Activated B cell treated with CpG ODN at 0.5 μM for 24 hours (primary cell): ENCODE data around the gene ABL1. TPM values are rescaled to one million over a fixed set of nuclear protein-coding genes. Genes with fewer than 3 reads are reported as not detected.

ENCODE experiments used
- ATAC-seq: fragments of 200-7000 bp; cut with Tn5 transposase; one replicate; pipeline ENCODE4 v1.10.0; 2021; ENCODE audit warnings: low read depth, mild to moderate bottlenecking, moderate library complexity
- CTCF ChIA-PET: fragments of 350-600 bp; sonication (Branson Sonifier 250); formaldehyde crosslinking; loops from one replicate; lab custom pipeline; 2021; ENCODE audit warnings: antibody characterized with exemption; lab: Charles Lee
- POLR2A ChIA-PET: fragments of 350-600 bp; sonication (Branson Sonifier 250); formaldehyde crosslinking; loops from one replicate; lab custom pipeline; 2021; ENCODE audit warnings: antibody characterized with exemption; lab: Charles Lee
- DNase-seq: peaks from one replicate; pipeline ENCODE4 v3.0.0; 2022
- H3K27ac Mint-ChIP-seq: one replicate; pipeline ENCODE4 v1.8.0; 2020; ENCODE audit warnings: mixed read lengths
- H3K27me3 Mint-ChIP-seq: one replicate; pipeline ENCODE4 v1.8.0; 2021; ENCODE audit warnings: mixed read lengths
- H3K36me3 Mint-ChIP-seq: one replicate; pipeline ENCODE4 v1.8.0; 2021; ENCODE audit warnings: low read depth, mixed read lengths
- H3K4me1 Mint-ChIP-seq: one replicate; pipeline ENCODE4 v1.8.0; 2021; ENCODE audit warnings: mixed read lengths
- H3K4me3 Mint-ChIP-seq: one replicate; pipeline ENCODE4 v1.8.0; 2020; ENCODE audit warnings: mild to moderate bottlenecking, mixed read lengths
- H3K9me3 Mint-ChIP-seq: one replicate; pipeline ENCODE4 v1.8.0; 2020; ENCODE audit warnings: mixed read lengths
- CTCF ChIP-seq: fragments of 200-600 bp; IDR thresholded peaks from one replicate; pipeline ENCODE4 v1.8.0; 2022; ENCODE audit warnings: antibody characterized with exemption, mild to moderate bottlenecking
- intact Hi-C: fragments of 100-400 bp; cut with micrococcal nuclease; formaldehyde crosslinking; loops from one replicate; pipeline ENCODE4 v1.15.1; 2024
- total RNA-seq: library from RNA; stranded (reverse); gene quantifications from 2 replicates; pipeline ENCODE4 v1.2.3, GENCODE V29; 2022

ABL1 gene
- total RNA-seq, 1 donor from 2014 or later, result 41.6 TPM

GRCh38 chr9:130918101-130918825, 83.2 kb downstream of the ABL1 start:
- POLR2A ChIA-PET, result no interaction called here
- no peak for TF ChIP-seq CTCF

GRCh38 chr9:130918826-130919558, 83.9 kb downstream of the ABL1 start:
- ChIA-PET CTCF (no interaction called here), POLR2A (no interaction called here)
- peaks cover 20% of the 10 kb centered on the region for H3K27me3 Mint-ChIP-seq
- no peak overlapping the region for H3K4me3 Mint-ChIP-seq
- H3K36me3 Mint-ChIP-seq, result no peaks in the 10 kb centered on the region
- H3K4me1 Mint-ChIP-seq, result no peaks in the 10 kb centered on the region
- no peak overlapping the region for H3K27ac Mint-ChIP-seq
- no peak for TF ChIP-seq CTCF
- intact Hi-C loops, result no loop called here
- ATAC-seq (no peak), DNase-seq (no peak)
- H3K9me3 Mint-ChIP-seq, result no peaks in the 10 kb centered on the region

More at GRCh38 chr9:130918101-130918825, 83.2 kb downstream of the ABL1 start:
- H3K27ac Mint-ChIP-seq, result no peak overlapping the region
- intact Hi-C loops, result no loop called here
- no peak for ATAC-seq
- peaks cover 20% of the 10 kb centered on the region for H3K27me3 Mint-ChIP-seq
- DNase-seq, result no peak
- CTCF ChIA-PET, result no interaction called here
- H3K4me1 Mint-ChIP-seq, result no peaks in the 10 kb centered on the region
- H3K36me3 Mint-ChIP-seq, result no peaks in the 10 kb centered on the region
- H3K4me3 Mint-ChIP-seq, result no peak overlapping the region
- no peaks in the 10 kb centered on the region for H3K9me3 Mint-ChIP-seq

GRCh38 chr9:130919559-130920145, 84.6 kb downstream of the ABL1 start:
- TF ChIP-seq CTCF, result no peak
- Mint-ChIP-seq H3K4me3 (no peak overlapping the region), H3K27me3 (peaks cover 20% of the 10 kb centered on the region), H3K9me3 (no peaks in the 10 kb centered on the region), H3K27ac (no peak overlapping the region), H3K36me3 (no peaks in the 10 kb centered on the region), H3K4me1 (no peaks in the 10 kb centered on the region)
- POLR2A ChIA-PET, result no interaction called here
- CTCF ChIA-PET, result no interaction called here
- ATAC-seq (no peak), DNase-seq (no peak)
- intact Hi-C loops, result no loop called here

- no peak overlapping the region for H3K27ac Mint-ChIP-seq
- POLR2A ChIA-PET, result no interaction called here
- intact Hi-C loops, result no loop called here
- H3K9me3 Mint-ChIP-seq, result no peaks in the 10 kb centered on the region
- CTCF ChIA-PET, result no interaction called here
- no peak for ATAC-seq
- peaks cover 25% of the 10 kb centered on the region for H3K27me3 Mint-ChIP-seq
- no peak for DNase-seq
- no peaks in the 10 kb centered on the region for H3K36me3 Mint-ChIP-seq
- TF ChIP-seq CTCF, result no peak
- no peaks in the 10 kb centered on the region for H3K4me1 Mint-ChIP-seq
- H3K4me3 Mint-ChIP-seq, result no peak overlapping the region
These were observed 85.2 kb downstream of the ABL1 start for GRCh38 chr9:130920233-130920632.

GRCh38 chr9:130920762-130921299, 85.8 kb downstream of the ABL1 start:
- Mint-ChIP-seq H3K27me3 (peaks cover 26% of the 10 kb centered on the region), H3K4me3 (no peak overlapping the region), H3K4me1 (peaks cover 3% of the 10 kb centered on the region), H3K27ac (no peak overlapping the region), H3K9me3 (no peaks in the 10 kb centered on the region), H3K36me3 (no peaks in the 10 kb centered on the region)
- ChIA-PET POLR2A (no interaction called here), CTCF (no interaction called here)
- DNase-seq, result no peak
- no peak for TF ChIP-seq CTCF
- no peak for ATAC-seq
- intact Hi-C loops, result no loop called here
